ENCODE results near the gene HACE1.

GRCh38 chr6:104702126-104702841 is 157.4 kb downstream of the HACE1 start:
- no peak for TF ChIP-seq CTCF (IDR thresholded peaks at IDR 0.05)
- no peak for TF ChIP-seq POLR2A (IDR thresholded peaks at IDR 0.05)
